Astrocyte of the cerebellum (primary cell): Measurements from ENCODE around the gene SUN3.

Experiments
- DNase-seq: peaks from one replicate; pipeline ENCODE4 v3.0.0-alpha.2; 2011; ENCODE audit warnings: low read depth
- H3K4me3 ChIP-seq: 2 replicates; pipeline ENCODE4 v1.5.1; 2011; ENCODE audit warnings: mild to moderate bottlenecking, low read depth, low read length, moderate library complexity
- CTCF ChIP-seq: IDR thresholded peaks from 2 replicates; pipeline ENCODE4 v1.5.1; 2012; ENCODE audit warnings: low read length, low read depth, moderate library complexity, mild to moderate bottlenecking; ENCODE audit errors: missing control alignments
- in situ Hi-C: cut with HindIII; loops from 2 replicates; pipeline ENCODE4 v1.10.0; 2017; ENCODE audit warnings: low sequenced_read_pairs

Gene SUN3

GRCh38 chr7:48028938-48029337 lies at the start of gene SUN3:
Gene SUN3 (minus strand): TSS chr7:48029107. CDS start chr7:48028938, 169 bp downstream.
- TF ChIP-seq CTCF: no peak
- no peak for DNase-seq
- no peak within 1 kb of the TSS for H3K4me3 ChIP-seq
- in situ Hi-C loops: no loop called here

DNA sequence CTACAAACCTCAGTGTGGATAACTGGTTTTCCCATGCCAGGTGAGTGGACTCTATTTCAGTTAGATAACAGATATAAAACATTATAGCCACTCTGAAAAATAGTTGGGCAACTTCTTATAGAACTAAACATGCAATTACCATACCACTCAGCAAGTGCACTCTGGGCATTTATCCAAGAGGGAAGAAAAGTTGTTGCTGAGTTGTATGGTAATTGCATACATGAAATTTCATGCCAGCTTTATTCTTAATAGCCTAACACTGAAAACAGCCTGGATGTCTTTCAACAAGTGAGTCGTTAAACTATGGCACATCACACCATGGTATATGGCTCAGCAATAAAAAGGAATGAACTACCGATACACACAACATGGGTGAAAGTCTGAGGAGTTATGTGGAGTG lies 49.6 kb upstream of the SUN3 start:
- no peak overlapping the region for H3K4me3 ChIP-seq
- in situ Hi-C loops: no loop called here
- DNase-seq: no peak
- TF ChIP-seq CTCF: no peak

DNA sequence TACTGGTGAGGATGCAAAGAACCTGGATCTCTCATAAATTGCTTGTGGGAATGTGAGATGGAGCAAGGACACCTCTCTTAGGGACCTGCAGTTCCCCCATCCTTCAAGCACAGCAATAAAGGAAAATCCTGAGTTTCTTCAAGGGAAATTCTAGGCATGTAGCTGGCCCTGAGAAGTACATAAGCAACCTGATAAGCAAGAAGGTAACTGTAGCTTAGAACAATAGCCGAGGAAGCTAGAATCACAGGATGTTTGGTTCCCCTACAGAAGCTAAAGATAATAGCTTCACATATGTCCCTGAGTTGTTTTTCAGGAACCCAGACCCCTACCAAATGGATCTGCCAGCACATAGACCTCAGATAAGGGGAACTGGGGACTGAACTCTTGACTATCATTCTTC lies 48.5 kb upstream of the SUN3 start:
- in situ Hi-C loops: no loop called here
- TF ChIP-seq CTCF: no peak
- no peak overlapping the region for H3K4me3 ChIP-seq
- DNase-seq: no peak

GRCh38 chr7:48074204-48074654 lies 45.3 kb upstream of the SUN3 start:
- DNase-seq: no peak
- TF ChIP-seq CTCF: no peak
- H3K4me3 ChIP-seq: no peak overlapping the region
- in situ Hi-C loops: no loop called here

DNA sequence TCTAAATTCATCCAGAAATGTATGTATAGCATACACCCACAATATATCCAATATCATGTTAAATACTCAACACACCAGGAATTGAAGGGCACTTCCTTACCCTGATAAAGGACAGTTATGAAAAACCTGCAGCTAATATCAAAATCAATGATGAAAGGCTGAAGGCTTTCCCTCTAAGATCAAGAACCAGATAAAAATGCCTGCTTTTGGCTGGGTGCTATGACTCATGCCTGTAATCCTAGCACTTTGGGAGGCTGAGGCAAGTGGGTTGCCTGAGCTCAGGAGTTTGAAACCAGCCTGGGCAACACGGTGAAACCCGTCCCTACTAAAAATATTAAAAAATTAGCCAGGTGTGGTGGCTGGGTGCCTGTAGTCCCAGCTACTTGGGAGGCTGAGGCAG lies 38.6 kb upstream of the SUN3 start:
- H3K4me3 ChIP-seq: no peak overlapping the region
- in situ Hi-C loops: no loop called here
- no peak for DNase-seq
- TF ChIP-seq CTCF: no peak

GRCh38 chr7:48063985-48064384 lies 35.1 kb upstream of the SUN3 start:
- DNase-seq: no peak
- no peak overlapping the region for H3K4me3 ChIP-seq
- in situ Hi-C loops: no loop called here
- no peak for TF ChIP-seq CTCF

GRCh38 chr7:48059706-48060105 lies 30.8 kb upstream of the SUN3 start:
- H3K4me3 ChIP-seq: no peak overlapping the region
- no peak for DNase-seq
- in situ Hi-C loops: no loop called here
- no peak for TF ChIP-seq CTCF
